Activated CD8-positive, alpha-beta memory T cell treated with anti-CD3 and anti-CD28 coated beads, Interleukin-2, amount 50 U/mL, for 4 hours (primary cell): ENCODE results near the gene ADGRG6.

Experiments
- DNase-seq: peaks from one replicate; pipeline ENCODE4 v3.0.0-alpha.2; 2020

ADGRG6 gene

GRCh38 chr6:142380626-142381025, 78.8 kb downstream of the ADGRG6 start:
- DNase-seq, result no peak

- no peak for DNase-seq
Measured at GRCh38 chr6:142381181-142381580, 79.4 kb downstream of the ADGRG6 start.

- no peak for DNase-seq
Measured at GRCh38 chr6:142381845-142382378, 80.1 kb downstream of the ADGRG6 start.

- no peak for DNase-seq
Measured at GRCh38 chr6:142384519-142385254, 82.9 kb downstream of the ADGRG6 start.

- no peak for DNase-seq
Measured at GRCh38 chr6:142385352-142385751, 83.5 kb downstream of the ADGRG6 start.

GRCh38 chr6:142386657-142387056, 84.8 kb downstream of the ADGRG6 start:
- DNase-seq, result no peak

GRCh38 chr6:142387997-142388815, 86.4 kb downstream of the ADGRG6 start:
- no peak for DNase-seq

GRCh38 chr6:142395266-142395665, 93.5 kb downstream of the ADGRG6 start:
- DNase-seq, result no peak

- no peak for DNase-seq
Measured at GRCh38 chr6:142395768-142396231, 94.0 kb downstream of the ADGRG6 start.

GRCh38 chr6:142398353-142398752, 96.5 kb downstream of the ADGRG6 start:
- no peak for DNase-seq

- DNase-seq, result no peak
Measured at GRCh38 chr6:142399739-142400138, 97.9 kb downstream of the ADGRG6 start.

GRCh38 chr6:142400495-142400894, 98.7 kb downstream of the ADGRG6 start:
- no peak for DNase-seq

GRCh38 chr6:142401838-142402237, 100.0 kb downstream of the ADGRG6 start:
- DNase-seq, result no peak

GRCh38 chr6:142404751-142405150, 102.9 kb downstream of the ADGRG6 start:
- no peak for DNase-seq

- DNase-seq, result no peak
Measured at GRCh38 chr6:142406131-142406530, 104.3 kb downstream of the ADGRG6 start.

GRCh38 chr6:142407685-142408273, 106.0 kb downstream of the ADGRG6 start:
- DNase-seq, result no peak

- no peak for DNase-seq
Measured at GRCh38 chr6:142408409-142408808, 106.6 kb downstream of the ADGRG6 start.

GRCh38 chr6:142409794-142410193, 108.0 kb downstream of the ADGRG6 start:
- no peak for DNase-seq

- no peak for DNase-seq
Measured at GRCh38 chr6:142411145-142411544, 109.3 kb downstream of the ADGRG6 start.

- DNase-seq, result no peak
Measured at GRCh38 chr6:142412241-142412640, 110.4 kb downstream of the ADGRG6 start.

- no peak for DNase-seq
Measured at GRCh38 chr6:142412658-142413057, 110.9 kb downstream of the ADGRG6 start.

- no peak for DNase-seq
Measured at GRCh38 chr6:142413111-142413510, 111.3 kb downstream of the ADGRG6 start.

- no peak for DNase-seq
Measured at GRCh38 chr6:142414462-142415250, 112.8 kb downstream of the ADGRG6 start.
